Activated CD8-positive, alpha-beta T cell treated with anti-CD3 and anti-CD28 coated beads, Interleukin-2, amount 10 ng/mL, durations not matched to agents 7 days and 5 days (primary cell): ENCODE measurements around the gene NUP210. TPM values are rescaled to one million over a fixed set of nuclear protein-coding genes. Genes with fewer than 3 reads are reported as not detected.

Experiments
- ATAC-seq: fragments of 150-1000 bp; cut with Tn5 transposase; one replicate; pipeline ENCODE4 v1.10.0; 2021; ENCODE audit warnings: moderate library complexity
- CTCF ChIA-PET: fragments of 350-600 bp; sonication (Branson Sonifier 250); formaldehyde crosslinking; loops from one replicate; lab custom pipeline; 2021; ENCODE audit warnings: antibody characterized with exemption; lab: Charles Lee
- POLR2A ChIA-PET: fragments of 350-600 bp; sonication (Branson Sonifier 250); formaldehyde crosslinking; loops from one replicate; lab custom pipeline; 2021; ENCODE audit warnings: antibody characterized with exemption; lab: Charles Lee
- DNase-seq: peaks from one replicate; pipeline ENCODE4 v3.0.0-alpha.2; 2020
- H3K27ac Mint-ChIP-seq: one replicate; pipeline ENCODE4 v1.8.0; 2021; ENCODE audit warnings: mild to moderate bottlenecking, mixed read lengths
- H3K27me3 Mint-ChIP-seq: one replicate; pipeline ENCODE4 v1.8.0; 2021; ENCODE audit warnings: low read depth, mixed read lengths
- H3K36me3 Mint-ChIP-seq: one replicate; pipeline ENCODE4 v1.8.0; 2021; ENCODE audit warnings: low read depth, mixed read lengths
- H3K4me1 Mint-ChIP-seq: one replicate; pipeline ENCODE4 v1.8.0; 2021; ENCODE audit warnings: low read depth, mixed read lengths
- H3K4me3 Mint-ChIP-seq: one replicate; pipeline ENCODE4 v1.8.0; 2021; ENCODE audit warnings: mild to moderate bottlenecking, mixed read lengths
- H3K9me3 Mint-ChIP-seq: one replicate; pipeline ENCODE4 v1.8.0; 2022; ENCODE audit warnings: mixed read lengths; ENCODE audit not compliant: insufficient read depth
- total RNA-seq, 2 experiments: library from RNA; stranded (reverse); gene quantifications; one replicate each; pipeline ENCODE4 v1.2.3, GENCODE V29; 2021

NUP210 gene
- total RNA-seq, 2 experiments from 2014 or later = 202 to 206 TPM

DNA sequence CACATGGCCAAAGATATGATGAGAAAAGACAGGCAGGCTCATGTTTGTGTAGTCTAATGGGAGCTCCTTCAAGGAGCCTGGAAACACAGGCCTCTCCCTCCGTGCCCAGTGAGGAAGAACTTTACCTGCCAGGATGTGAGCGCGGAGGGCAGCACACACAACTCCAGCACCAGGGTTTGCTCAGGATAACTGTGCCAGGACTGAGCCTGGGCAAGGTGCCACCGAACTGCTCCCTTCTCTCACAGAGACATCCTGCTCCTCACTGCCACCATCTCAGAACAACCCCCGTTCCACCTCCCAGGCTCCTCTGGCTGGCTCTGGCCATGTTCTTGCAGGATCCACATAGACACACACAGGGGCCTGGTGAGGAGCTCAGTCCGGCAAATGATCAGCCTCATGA lies 87.4 kb downstream of the NUP210 start:
- Mint-ChIP-seq H3K36me3 (peaks cover 77% of the 10 kb centered on the region), H3K4me3 (no peak overlapping the region), H3K4me1 (no peaks in the 10 kb centered on the region), H3K27ac (peak overlapping the region; percentile 44), H3K9me3 (no peaks in the 10 kb centered on the region), H3K27me3 (no peaks in the 10 kb centered on the region)
- no peak for ATAC-seq
- POLR2A ChIA-PET = interaction anchor here (0.9 kb wide), 1 partner anchor 17 kb away, joined by 3 read pairs; no protein-coding TSS in a partner anchor
- CTCF ChIA-PET = interaction anchor here (0.9 to 1.5 kb wide), 3 partner anchors 85 to 241 kb away, joined by 3 to 4 read pairs (median 4); no protein-coding TSS in a partner anchor
- no peak for DNase-seq

DNA sequence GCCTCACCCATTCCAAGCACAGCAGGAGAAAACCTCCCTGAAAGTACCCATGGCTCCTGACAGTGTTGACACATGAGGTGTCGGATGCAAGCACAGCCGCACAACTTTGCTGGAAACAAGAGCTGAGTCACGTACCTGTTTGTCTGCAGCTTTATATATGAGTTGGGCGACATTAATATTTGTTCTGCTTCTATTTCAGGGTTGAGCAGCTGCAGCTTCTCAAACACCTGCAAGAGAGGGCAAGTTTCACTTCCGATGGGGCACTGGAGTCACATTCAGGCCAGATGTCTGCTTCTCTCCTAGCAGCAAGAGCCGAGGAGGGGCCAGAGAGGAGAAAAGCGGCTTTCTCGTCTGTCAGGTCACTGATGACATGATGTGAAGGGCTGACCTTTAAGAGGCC lies 88.0 kb downstream of the NUP210 start:
- H3K4me1 Mint-ChIP-seq = no peaks in the 10 kb centered on the region
- no peak for ATAC-seq
- no peak overlapping the region for H3K27ac Mint-ChIP-seq
- no peaks in the 10 kb centered on the region for H3K9me3 Mint-ChIP-seq
- ChIA-PET POLR2A (no interaction called here), CTCF (interaction anchor here (0.9 to 1.5 kb wide), 3 partner anchors 86 to 240 kb away, joined by 3 to 4 read pairs (median 4); no protein-coding TSS in a partner anchor)
- no peak overlapping the region for H3K4me3 Mint-ChIP-seq
- no peak for DNase-seq
- no peaks in the 10 kb centered on the region for H3K27me3 Mint-ChIP-seq
- peaks cover 78% of the 10 kb centered on the region for H3K36me3 Mint-ChIP-seq

DNA sequence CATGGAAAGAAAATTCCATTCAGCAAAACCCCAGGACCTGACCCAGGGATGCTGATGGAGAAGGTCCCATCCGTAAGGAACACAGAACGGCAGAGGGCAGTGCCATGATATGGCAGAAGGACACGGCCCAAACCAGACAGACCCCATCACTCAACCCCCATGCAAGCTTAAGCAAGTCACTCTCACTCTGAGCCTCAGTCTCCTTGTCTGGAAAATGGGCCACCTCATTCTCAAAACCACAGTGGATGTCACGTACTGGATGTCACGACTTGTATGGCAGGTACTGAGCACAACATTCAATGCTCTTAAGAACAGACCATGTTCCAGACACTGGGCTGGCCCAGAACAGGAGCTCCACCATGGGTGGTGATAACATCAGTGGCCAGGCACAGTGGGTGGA lies 90.4 kb downstream of the NUP210 start:
- POLR2A ChIA-PET = no interaction called here
- Mint-ChIP-seq H3K4me1 (no peaks in the 10 kb centered on the region), H3K27ac (no peak overlapping the region), H3K4me3 (no peak overlapping the region), H3K27me3 (no peaks in the 10 kb centered on the region), H3K9me3 (no peaks in the 10 kb centered on the region), H3K36me3 (peaks cover 82% of the 10 kb centered on the region)
- DNase-seq (no peak), ATAC-seq (no peak)
- CTCF ChIA-PET = interaction anchor here (1.3 to 1.7 kb wide), 2 partner anchors 14 to 238 kb away, joined by 3 to 5 read pairs; no protein-coding TSS in a partner anchor

DNA sequence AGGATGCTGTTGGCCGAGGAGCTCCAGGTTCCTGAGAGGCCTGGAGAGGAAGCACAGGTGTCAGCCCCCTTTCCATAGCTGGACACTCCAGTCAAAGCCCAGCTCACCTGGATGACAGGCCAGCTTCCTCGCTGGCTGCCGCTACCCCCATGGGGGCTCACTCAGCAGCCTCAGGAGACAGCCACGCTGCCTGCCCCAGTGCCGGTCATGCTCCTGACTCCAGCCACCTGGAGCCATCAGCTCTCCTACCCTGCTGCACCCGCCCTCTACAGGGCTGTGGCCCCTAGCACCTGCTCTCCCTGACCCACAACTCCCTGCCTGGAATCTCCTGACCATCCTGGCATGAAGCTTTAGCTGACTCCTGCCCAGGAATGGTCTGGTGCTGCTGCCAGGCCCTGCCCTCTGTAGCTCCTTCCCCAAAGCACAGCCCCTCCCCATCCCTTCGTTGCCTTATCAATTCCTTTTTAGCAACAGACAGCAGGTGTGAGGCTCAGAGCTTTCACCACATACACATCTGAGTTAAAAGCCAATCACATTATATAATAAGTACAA lies 94.2 kb downstream of the NUP210 start:
- H3K4me3 Mint-ChIP-seq = no peak overlapping the region
- no peaks in the 10 kb centered on the region for H3K9me3 Mint-ChIP-seq
- peak overlapping the region; percentile 23 for H3K27ac Mint-ChIP-seq
- H3K4me1 Mint-ChIP-seq = no peaks in the 10 kb centered on the region
- CTCF ChIA-PET = interaction anchor here (1.2 kb wide), 1 partner anchor 234 kb away, joined by 3 read pairs; no protein-coding TSS in a partner anchor
- no peaks in the 10 kb centered on the region for H3K27me3 Mint-ChIP-seq
- POLR2A ChIA-PET = interaction anchor here (0.8 kb wide), 1 partner anchor 141 kb away, joined by 3 read pairs; no protein-coding TSS in a partner anchor
- H3K36me3 Mint-ChIP-seq = peaks cover 85% of the 10 kb centered on the region
- ATAC-seq (no peak), DNase-seq (no peak)

DNA sequence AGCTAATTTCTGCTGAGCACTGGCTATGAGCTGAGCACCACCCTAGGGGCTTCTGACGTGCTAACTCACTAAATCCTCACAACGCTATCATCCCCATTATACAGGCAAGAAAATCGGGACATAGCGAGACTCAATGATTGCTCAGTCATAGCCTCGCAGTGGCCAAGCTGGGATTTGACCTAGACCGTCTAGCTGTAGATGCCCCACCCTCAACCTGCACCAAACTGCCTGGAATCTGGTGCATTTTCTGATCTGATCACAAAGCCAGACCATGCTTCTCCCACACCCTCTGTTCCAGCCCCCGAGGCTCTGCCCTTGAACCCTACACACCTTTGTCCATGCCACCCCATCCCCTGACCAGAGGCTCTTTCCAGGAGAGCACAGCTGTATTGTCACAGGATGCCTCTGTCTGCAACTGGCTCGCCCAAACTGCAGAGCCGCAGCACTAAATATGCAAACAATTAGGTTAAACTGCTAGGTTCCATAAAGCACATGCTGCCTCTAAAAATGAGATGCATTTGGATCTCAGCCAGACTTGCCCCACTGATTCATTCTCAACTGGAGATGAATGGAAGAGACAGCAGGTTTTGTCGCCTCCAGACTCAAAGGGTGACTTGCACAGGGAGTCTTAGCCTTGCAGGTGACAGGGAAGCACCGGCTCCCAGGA lies 95.2 kb downstream of the NUP210 start:
- no peak for DNase-seq
- Mint-ChIP-seq H3K27me3 (no peaks in the 10 kb centered on the region), H3K4me3 (no peak overlapping the region), H3K36me3 (peaks cover 79% of the 10 kb centered on the region), H3K4me1 (no peaks in the 10 kb centered on the region), H3K9me3 (no peaks in the 10 kb centered on the region), H3K27ac (peak overlapping the region; percentile 37)
- CTCF ChIA-PET = no interaction called here
- ATAC-seq = no peak
- POLR2A ChIA-PET = interaction anchor here (0.8 kb wide), 1 partner anchor 140 kb away, joined by 3 read pairs; no protein-coding TSS in a partner anchor

DNA sequence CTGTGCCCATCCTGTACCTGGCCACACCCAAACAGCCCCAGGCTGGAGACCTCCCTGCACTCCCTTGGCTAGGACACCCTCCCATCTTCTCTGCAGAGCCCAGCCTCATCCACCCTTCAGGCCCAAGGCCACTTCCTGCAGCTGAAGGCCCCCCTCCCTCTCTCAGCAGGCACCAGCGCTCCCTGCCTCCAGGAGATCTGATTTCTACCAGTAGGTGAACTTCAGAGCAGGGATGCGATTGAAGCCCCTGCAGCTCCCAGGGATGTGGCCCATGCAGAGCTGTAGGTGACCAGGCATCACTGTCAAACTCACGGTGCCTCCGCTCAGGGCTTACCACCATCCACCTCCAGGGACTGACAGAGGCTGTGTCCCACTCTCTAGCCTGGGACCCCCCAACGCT lies 96.3 kb downstream of the NUP210 start:
- Mint-ChIP-seq H3K4me3 (no peak overlapping the region), H3K4me1 (no peaks in the 10 kb centered on the region), H3K9me3 (no peaks in the 10 kb centered on the region), H3K36me3 (peaks cover 81% of the 10 kb centered on the region), H3K27ac (no peak overlapping the region), H3K27me3 (no peaks in the 10 kb centered on the region)
- DNase-seq (no peak), ATAC-seq (no peak)
- CTCF ChIA-PET = no interaction called here
- POLR2A ChIA-PET = no interaction called here

DNA sequence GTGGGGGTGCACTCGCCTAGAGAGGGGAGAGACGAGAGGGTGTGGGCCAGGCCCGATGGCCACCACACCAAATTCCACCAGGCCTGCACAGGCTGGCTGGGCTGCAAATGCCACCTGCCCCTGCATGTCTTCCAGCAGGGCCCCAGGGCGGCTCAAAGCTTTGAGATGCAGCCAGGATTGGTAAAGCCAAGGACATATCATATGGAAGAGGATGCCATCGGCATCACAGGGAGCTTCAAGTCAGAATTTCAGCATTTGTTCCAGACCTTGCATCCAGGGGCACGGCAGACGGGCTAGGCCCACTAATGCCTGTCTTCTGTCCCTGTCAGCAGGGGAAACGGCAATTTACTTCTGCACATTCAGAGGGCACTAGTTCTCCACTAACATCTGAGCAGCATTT lies 97.8 kb downstream of the NUP210 start:
- CTCF ChIA-PET = no interaction called here
- Mint-ChIP-seq H3K27ac (no peak overlapping the region), H3K4me1 (no peaks in the 10 kb centered on the region), H3K27me3 (no peaks in the 10 kb centered on the region), H3K4me3 (no peak overlapping the region), H3K9me3 (no peaks in the 10 kb centered on the region), H3K36me3 (peaks cover 83% of the 10 kb centered on the region)
- ATAC-seq (no peak), DNase-seq (no peak)
- POLR2A ChIA-PET = no interaction called here

DNA sequence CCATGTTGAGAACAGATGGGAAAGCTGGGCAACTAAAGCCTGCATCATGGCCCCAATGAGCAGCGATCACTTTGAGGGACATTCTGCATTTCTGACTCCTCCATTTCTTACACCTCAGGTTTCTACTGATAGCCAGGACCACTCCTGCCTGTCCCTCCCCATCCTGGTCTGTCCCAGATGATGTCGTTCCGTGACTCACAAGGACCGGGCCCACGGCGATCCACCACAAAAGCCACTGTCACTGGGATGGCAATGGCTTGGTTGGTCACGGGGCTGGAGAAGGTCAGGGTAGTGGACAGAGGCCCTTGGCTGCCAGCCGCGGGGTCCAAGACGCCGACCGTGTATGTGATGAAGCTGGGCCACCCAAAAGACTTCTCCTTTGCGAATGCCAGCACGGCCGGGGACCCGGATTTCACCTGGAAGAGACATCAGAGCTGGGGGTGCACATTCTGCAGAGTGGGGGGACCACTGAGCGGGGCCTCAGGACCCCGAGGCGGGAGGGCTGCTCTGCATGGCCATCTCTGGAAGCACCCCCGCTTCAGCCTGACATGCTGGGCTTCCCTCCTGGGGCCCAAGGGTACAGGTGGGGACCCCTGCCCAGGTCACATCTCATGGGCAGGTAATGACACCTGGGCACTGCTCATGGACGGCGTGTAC lies 100.4 kb downstream of the NUP210 start:
- ATAC-seq = no peak
- Mint-ChIP-seq H3K4me3 (no peak overlapping the region), H3K4me1 (no peaks in the 10 kb centered on the region), H3K27ac (no peak overlapping the region), H3K36me3 (peaks cover 84% of the 10 kb centered on the region), H3K9me3 (no peaks in the 10 kb centered on the region), H3K27me3 (no peaks in the 10 kb centered on the region)
- POLR2A ChIA-PET = no interaction called here
- CTCF ChIA-PET = interaction anchor here (1.2 kb wide), 1 partner anchor 228 kb away, joined by 4 read pairs; no protein-coding TSS in a partner anchor
- DNase-seq = no peak

DNA sequence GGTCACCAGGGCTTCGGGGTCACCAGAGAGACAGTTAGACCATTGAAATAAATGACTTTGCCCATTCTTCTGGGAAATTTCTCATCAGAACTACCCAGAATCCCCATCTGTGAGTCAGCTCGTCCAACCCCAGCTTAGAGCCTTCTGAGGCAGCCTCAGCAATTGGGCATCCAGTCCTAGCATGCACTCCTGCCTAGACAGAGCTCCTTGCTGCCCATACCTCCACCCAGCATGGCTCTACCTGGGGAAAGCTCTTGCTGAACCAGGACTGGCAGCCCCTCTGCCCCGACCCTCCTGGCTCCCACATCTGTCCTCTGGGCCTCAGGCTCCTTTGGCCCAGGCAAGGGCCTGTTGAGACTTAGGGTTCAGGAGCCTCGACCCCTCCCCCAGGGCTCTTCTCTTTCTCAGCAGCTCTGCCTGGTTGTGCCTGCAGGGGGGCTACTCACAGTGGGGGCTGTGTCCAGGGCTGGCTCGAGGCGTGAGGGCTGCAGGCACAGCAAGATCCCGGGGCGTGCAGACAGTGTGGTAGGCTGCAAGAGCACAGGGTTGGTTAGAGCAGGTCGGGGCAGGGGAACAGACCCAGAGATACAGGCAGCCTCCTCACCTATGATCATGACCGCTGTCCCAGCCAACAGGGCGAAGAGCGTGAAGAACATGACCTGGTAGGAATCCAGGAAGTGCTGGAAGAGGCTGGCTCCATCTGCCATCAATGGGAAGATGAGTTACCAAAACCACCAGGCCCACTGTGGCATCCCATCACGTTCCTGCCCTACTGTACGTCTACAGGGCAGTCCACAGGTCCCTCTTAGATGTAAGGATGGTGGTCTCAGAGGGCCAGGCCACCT lies 101.3 kb downstream of the NUP210 start:
- ATAC-seq (no peak), DNase-seq (no peak)
- H3K4me3 Mint-ChIP-seq = no peak overlapping the region
- no peaks in the 10 kb centered on the region for H3K27me3 Mint-ChIP-seq
- H3K9me3 Mint-ChIP-seq = no peaks in the 10 kb centered on the region
- H3K27ac Mint-ChIP-seq = peak overlapping the region; percentile 43
- H3K36me3 Mint-ChIP-seq = peaks cover 84% of the 10 kb centered on the region
- no peaks in the 10 kb centered on the region for H3K4me1 Mint-ChIP-seq
- POLR2A ChIA-PET = no interaction called here
- CTCF ChIA-PET = no interaction called here

DNA sequence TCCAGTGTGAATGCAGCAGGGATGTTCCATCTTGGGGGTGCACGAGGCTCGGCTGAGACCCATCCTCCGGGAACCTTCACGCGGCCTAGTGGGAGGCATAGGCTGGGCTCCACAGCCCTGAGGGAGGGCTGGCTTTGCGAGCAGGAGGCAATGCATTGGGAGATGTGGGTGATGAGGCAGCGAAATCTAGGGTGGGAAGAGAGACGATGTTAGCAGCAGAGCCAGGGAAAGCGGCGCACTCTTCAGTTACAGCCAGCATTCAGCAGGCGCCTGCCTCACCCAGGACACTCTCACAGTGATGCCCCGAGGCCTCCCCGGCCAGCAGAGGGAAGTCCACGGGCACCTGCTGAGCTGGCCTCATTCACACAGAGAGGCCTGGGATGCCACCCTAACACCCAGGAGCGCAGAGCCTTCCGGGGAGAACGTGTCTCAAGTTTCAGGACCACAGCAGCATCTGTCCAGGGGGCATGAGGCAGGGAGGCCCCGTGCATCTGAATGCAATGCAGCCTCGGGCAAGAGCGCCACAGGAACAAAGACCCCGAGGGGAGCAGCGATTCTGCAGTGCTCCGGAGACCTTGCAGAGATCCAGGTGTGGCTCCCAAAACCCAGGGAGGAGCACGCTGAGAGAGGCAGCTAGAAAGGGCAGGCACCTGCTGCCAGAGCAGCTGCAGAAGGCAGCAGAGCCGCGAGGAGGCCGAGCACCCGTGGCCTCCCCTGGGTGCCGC lies 102.4 kb downstream of the NUP210 start:
- H3K4me3 Mint-ChIP-seq = no peak overlapping the region
- H3K27me3 Mint-ChIP-seq = no peaks in the 10 kb centered on the region
- ChIA-PET CTCF (interaction anchor here (2.4 kb wide), 1 partner anchor 136 kb away, joined by 7 read pairs; no protein-coding TSS in a partner anchor), POLR2A (no interaction called here)
- DNase-seq (no peak), ATAC-seq (no peak)
- H3K27ac Mint-ChIP-seq = peak overlapping the region; percentile 43
- no peaks in the 10 kb centered on the region for H3K4me1 Mint-ChIP-seq
- H3K36me3 Mint-ChIP-seq = peaks cover 80% of the 10 kb centered on the region
- H3K9me3 Mint-ChIP-seq = no peaks in the 10 kb centered on the region

DNA sequence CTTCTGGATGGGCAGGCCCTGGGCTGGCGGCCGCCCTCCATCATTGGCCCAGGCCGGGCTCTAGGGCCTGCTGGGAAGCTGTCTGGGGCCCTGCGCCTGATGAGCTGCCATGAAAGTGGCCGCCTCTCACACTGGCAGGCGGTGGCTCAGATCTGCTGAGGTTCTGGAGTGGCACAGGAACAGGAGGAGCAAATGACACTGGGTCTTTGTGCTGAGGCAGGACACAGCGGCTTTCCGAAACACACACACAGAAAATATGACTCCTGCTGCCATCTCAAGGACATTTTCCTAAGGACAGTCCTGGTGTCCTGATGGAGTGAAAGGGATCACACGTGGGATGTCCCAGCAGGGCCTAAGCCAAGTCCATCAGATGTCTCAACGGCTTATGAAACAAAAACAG lies 103.5 kb downstream of the NUP210 start:
- Mint-ChIP-seq H3K4me1 (no peaks in the 10 kb centered on the region), H3K4me3 (no peak overlapping the region), H3K36me3 (peaks cover 69% of the 10 kb centered on the region), H3K9me3 (no peaks in the 10 kb centered on the region), H3K27me3 (no peaks in the 10 kb centered on the region), H3K27ac (no peak overlapping the region)
- ATAC-seq = no peak
- ChIA-PET CTCF (interaction anchor here (1.3 to 2.4 kb wide), 3 partner anchors 13 to 225 kb away, joined by 3 to 7 read pairs (median 3); no protein-coding TSS in a partner anchor), POLR2A (no interaction called here)
- DNase-seq = no peak
